ENCODE data around the gene PARD3.

PARD3 gene

DNA sequence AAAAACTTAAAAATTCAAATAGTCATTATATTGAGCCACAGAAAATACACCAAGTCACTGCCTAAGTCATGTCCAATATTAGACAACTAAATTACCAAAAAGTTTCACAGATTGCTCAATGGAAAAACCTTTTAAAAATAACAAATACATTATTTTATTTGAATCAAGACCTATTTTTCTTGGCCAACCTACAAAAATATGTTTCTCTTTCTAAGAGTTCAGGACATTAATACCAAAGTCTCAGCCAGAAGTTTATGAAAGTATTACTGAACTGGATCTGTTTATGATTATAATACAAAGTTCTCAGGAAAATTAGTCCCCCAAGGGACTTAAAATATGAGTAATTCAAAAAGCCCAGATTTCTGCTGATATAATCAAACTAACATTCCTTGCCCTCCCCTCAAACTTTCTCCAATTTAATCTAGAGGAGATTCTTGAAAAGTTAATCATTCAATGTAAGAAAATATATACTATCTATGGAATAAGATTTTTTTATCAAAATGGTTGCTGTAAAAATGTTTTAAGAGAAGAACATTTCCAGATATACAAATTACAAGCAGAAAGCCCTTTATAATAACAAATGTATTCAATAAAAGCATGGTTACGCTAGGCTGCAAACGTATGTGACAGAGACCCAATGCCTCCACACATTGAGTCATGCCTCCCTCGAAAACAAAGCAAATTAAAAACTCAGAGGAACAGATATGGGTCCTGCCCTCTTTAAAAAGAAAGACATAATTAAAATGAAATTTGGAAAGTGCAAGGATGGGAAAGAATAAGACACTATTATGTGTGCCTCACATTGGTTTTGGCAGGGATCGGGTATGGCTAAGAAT lies 381.6 kb downstream of the PARD3 start:
- no peak overlapping the region for H3K4me3 ChIP-seq (ENCODE audit: insufficient read depth, low read length, poor library complexity, severe bottlenecking)

DNA sequence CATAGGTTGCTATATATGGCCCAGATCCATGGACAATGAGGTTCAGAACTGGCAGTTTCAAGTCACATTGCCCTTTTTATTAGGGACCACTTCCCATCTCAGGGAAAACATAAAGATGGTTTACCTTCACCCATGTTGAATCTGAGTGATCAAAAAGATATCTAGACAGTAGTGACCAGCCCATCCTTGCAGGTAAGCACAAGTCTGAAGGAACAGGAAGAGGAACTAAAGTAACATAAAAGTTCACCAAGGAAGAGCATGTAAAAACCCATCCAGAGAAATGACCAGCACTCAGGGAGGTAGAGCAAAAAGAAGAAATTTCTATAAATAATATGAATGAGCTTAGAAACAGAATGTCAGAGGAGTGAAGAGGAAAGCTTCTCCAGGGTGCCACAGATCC lies 382.5 kb downstream of the PARD3 start:
- no peak overlapping the region for H2AFZ ChIP-seq (ENCODE audit: low read depth, low read length, severe bottlenecking)
- no peaks in the 10 kb centered on the region for H3K9me3 ChIP-seq (ENCODE audit: insufficient read depth, low read length)
- H3K36me3 ChIP-seq (ENCODE audit: low read length): no peaks in the 10 kb centered on the region
- no peaks in the 10 kb centered on the region for H3K79me2 ChIP-seq (ENCODE audit: insufficient read depth, low read length)
- no peaks in the 10 kb centered on the region for H3K9me2 ChIP-seq (replicated peaks; ENCODE audit: insufficient read depth, low read length)
- no peaks in the 10 kb centered on the region for H4K20me1 ChIP-seq (ENCODE audit: low read depth, low read length)
- TF ChIP-seq, protein P1, sequence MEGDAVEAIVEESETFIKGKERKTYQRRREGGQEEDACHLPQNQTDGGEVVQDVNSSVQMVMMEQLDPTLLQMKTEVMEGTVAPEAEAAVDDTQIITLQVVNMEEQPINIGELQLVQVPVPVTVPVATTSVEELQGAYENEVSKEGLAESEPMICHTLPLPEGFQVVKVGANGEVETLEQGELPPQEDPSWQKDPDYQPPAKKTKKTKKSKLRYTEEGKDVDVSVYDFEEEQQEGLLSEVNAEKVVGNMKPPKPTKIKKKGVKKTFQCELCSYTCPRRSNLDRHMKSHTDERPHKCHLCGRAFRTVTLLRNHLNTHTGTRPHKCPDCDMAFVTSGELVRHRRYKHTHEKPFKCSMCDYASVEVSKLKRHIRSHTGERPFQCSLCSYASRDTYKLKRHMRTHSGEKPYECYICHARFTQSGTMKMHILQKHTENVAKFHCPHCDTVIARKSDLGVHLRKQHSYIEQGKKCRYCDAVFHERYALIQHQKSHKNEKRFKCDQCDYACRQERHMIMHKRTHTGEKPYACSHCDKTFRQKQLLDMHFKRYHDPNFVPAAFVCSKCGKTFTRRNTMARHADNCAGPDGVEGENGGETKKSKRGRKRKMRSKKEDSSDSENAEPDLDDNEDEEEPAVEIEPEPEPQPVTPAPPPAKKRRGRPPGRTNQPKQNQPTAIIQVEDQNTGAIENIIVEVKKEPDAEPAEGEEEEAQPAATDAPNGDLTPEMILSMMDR (IDR thresholded peaks at IDR 0.05; ENCODE audit: insufficient read depth, low read length, poor library complexity, severe bottlenecking): no peak
- no peak overlapping the region for H3K4me3 ChIP-seq (ENCODE audit: insufficient read depth, low read length, poor library complexity, severe bottlenecking)
- no peak overlapping the region for H3K4me2 ChIP-seq (ENCODE audit: low read depth, low read length, poor library complexity, severe bottlenecking)
- no peak overlapping the region for H3K27ac ChIP-seq (ENCODE audit: low read depth, low read length)
- H3F3A ChIP-seq (ENCODE audit: insufficient read depth): no peaks in the 10 kb centered on the region
- H3K9ac ChIP-seq (ENCODE audit: low read length): no peak overlapping the region
- H3K27me3 ChIP-seq (ENCODE audit: low read length): no peaks in the 10 kb centered on the region

More for the DNA sequence above, 381.6 kb downstream of the PARD3 start:
- Histone ChIP-seq H3F3A (ENCODE audit: insufficient read depth) (no peaks in the 10 kb centered on the region), H3K9me3 (ENCODE audit: insufficient read depth, low read length) (no peaks in the 10 kb centered on the region), H3K9ac (ENCODE audit: low read length) (no peak overlapping the region), H3K36me3 (ENCODE audit: low read length) (no peaks in the 10 kb centered on the region), H3K27ac (ENCODE audit: low read depth, low read length) (no peak overlapping the region), H4K20me1 (ENCODE audit: low read depth, low read length) (no peaks in the 10 kb centered on the region), H2AFZ (ENCODE audit: low read depth, low read length, severe bottlenecking) (no peak overlapping the region), H3K9me2 (replicated peaks; ENCODE audit: insufficient read depth, low read length) (no peaks in the 10 kb centered on the region), H3K79me2 (ENCODE audit: insufficient read depth, low read length) (no peaks in the 10 kb centered on the region), H3K27me3 (ENCODE audit: low read length) (no peaks in the 10 kb centered on the region), H3K4me2 (ENCODE audit: low read depth, low read length, poor library complexity, severe bottlenecking) (no peak overlapping the region)
- no peak for TF ChIP-seq EZH2phosphoT487 (conservative IDR thresholded peaks at IDR 0.05; ENCODE audit: low read length)
- TF ChIP-seq, protein P1 (IDR thresholded peaks at IDR 0.05; ENCODE audit: insufficient read depth, low read length, poor library complexity, severe bottlenecking): no peak

DNA sequence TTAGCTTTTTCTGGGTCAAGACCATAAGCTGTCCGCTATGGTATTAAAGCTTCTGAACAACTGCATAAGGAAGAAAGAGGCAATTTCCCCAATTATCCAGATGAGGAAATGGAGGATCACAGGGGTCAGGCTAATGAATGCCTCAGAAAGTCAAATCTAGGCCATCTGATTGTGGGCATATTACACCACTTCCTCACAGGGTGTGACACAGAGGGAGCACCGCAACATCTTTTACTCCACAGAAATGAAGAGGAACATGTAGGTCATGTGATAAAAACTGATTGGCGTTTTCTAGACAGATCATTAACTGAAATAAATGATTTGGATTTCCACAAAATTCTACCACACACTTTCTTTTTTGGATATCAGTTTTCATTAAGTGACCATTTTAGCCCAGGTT lies 384.4 kb downstream of the PARD3 start:
- Histone ChIP-seq H3K36me3 (ENCODE audit: low read length) (no peaks in the 10 kb centered on the region), H4K20me1 (ENCODE audit: low read depth, low read length) (no peaks in the 10 kb centered on the region), H3F3A (ENCODE audit: insufficient read depth) (no peaks in the 10 kb centered on the region), H3K4me3 (ENCODE audit: insufficient read depth, low read length, poor library complexity, severe bottlenecking) (no peak overlapping the region), H3K9ac (ENCODE audit: low read length) (no peak overlapping the region), H3K27me3 (ENCODE audit: low read length) (no peaks in the 10 kb centered on the region), H3K9me3 (ENCODE audit: insufficient read depth, low read length) (no peaks in the 10 kb centered on the region), H3K27ac (ENCODE audit: low read depth, low read length) (no peak overlapping the region), H2AFZ (ENCODE audit: low read depth, low read length, severe bottlenecking) (no peak overlapping the region), H3K4me2 (ENCODE audit: low read depth, low read length, poor library complexity, severe bottlenecking) (no peak overlapping the region), H3K9me2 (replicated peaks; ENCODE audit: insufficient read depth, low read length) (no peaks in the 10 kb centered on the region), H3K79me2 (ENCODE audit: insufficient read depth, low read length) (no peaks in the 10 kb centered on the region)
- TF ChIP-seq, protein P1 (IDR thresholded peaks at IDR 0.05; ENCODE audit: insufficient read depth, low read length, poor library complexity, severe bottlenecking): no peak
- TF ChIP-seq EZH2phosphoT487 (conservative IDR thresholded peaks at IDR 0.05; ENCODE audit: low read length): no peak
